PC-3 (cell line): ENCODE results near the gene EEPD1.

Source experiments
- EZH2 ChIP-seq: fragments of 300-600 bp; sonication (generic); IDR thresholded peaks from one replicate; pipeline ENCODE4 v1.6.1; 2017; ENCODE audit warnings: antibody characterized with exemption, mild to moderate bottlenecking, low read length; ENCODE audit not compliant: unreplicated experiment
- EZH2phosphoT487 ChIP-seq: fragments of 300-600 bp; sonication (generic); IDR thresholded peaks from 2 replicates; pipeline ENCODE4 v1.6.1; 2018; ENCODE audit warnings: mild to moderate bottlenecking, antibody characterized with exemption, low read length, borderline replicate concordance
- TF ChIP-seq, protein P1 (sequence below): fragments of 300-600 bp; sonication (generic); conservative IDR thresholded peaks from 2 replicates; pipeline ENCODE4 v1.5.1; 2017; ENCODE audit warnings: antibody characterized with exemption, low read depth, mild to moderate bottlenecking, low read length

DNA sequence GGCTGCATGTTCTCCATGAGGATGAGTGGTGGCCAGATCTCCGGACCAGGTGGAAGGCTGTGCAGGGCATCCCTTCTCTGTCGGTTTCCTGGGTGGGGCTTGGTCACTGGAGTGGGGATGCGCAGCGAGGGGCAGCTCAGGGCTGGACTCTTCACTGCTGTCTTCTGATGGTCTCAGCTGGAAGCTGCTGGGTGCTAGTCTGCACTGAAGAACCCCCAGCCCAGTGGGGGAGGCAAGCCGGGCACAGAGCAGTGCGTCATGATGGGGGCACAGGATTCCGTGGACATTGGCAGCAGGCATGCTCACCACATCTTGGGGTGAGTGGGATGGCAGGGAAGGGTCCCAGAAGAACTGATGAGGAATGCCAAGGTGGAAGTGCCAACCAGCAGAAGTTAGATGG, 39.8 kb downstream of the EEPD1 start:
- TF ChIP-seq, protein P1, sequence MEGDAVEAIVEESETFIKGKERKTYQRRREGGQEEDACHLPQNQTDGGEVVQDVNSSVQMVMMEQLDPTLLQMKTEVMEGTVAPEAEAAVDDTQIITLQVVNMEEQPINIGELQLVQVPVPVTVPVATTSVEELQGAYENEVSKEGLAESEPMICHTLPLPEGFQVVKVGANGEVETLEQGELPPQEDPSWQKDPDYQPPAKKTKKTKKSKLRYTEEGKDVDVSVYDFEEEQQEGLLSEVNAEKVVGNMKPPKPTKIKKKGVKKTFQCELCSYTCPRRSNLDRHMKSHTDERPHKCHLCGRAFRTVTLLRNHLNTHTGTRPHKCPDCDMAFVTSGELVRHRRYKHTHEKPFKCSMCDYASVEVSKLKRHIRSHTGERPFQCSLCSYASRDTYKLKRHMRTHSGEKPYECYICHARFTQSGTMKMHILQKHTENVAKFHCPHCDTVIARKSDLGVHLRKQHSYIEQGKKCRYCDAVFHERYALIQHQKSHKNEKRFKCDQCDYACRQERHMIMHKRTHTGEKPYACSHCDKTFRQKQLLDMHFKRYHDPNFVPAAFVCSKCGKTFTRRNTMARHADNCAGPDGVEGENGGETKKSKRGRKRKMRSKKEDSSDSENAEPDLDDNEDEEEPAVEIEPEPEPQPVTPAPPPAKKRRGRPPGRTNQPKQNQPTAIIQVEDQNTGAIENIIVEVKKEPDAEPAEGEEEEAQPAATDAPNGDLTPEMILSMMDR = no peak
- TF ChIP-seq EZH2 = no peak
- no peak for TF ChIP-seq EZH2phosphoT487
